SK-N-SH treated with all-trans-retinoic acid at 6 μM for 48 hours (cell line): ENCODE results near the gene KLF11.

ENCODE experiments used
- ATAC-seq: fragments of 200-7000 bp; cut with Tn5 transposase; 3 replicates; pipeline ENCODE4 v1.9.1; 2020; ENCODE audit warnings: mild to moderate bottlenecking, moderate library complexity
- ARNTL ChIP-seq: fragments of 450-650 bp; formaldehyde crosslinking; IDR thresholded peaks from 2 replicates; pipeline ENCODE4 v1.5.0; 2020; ENCODE audit warnings: low read depth, mild to moderate bottlenecking, moderate library complexity, borderline replicate concordance
- BACH2 ChIP-seq: fragments of 250-450 bp; sonication (Bioruptor Pico); IDR thresholded peaks from 2 replicates; pipeline ENCODE4 v1.9.0; 2021; ENCODE audit warnings: mild to moderate bottlenecking, borderline replicate concordance
- CREB5 ChIP-seq: fragments of 250-450 bp; sonication (Bioruptor Pico); IDR thresholded peaks from 2 replicates; pipeline ENCODE4 v1.5.1; 2020; ENCODE audit warnings: low read depth, mild to moderate bottlenecking, moderate library complexity
- CSDC2 ChIP-seq: fragments of 250-450 bp; sonication (Bioruptor Pico); IDR thresholded peaks from 2 replicates; pipeline ENCODE4 v1.5.0; 2020; ENCODE audit warnings: mild to moderate bottlenecking, moderate library complexity
- ESRRG ChIP-seq: fragments of 250-450 bp; sonication (Bioruptor Pico); IDR thresholded peaks from 2 replicates; pipeline ENCODE4 v1.6.1; 2021; ENCODE audit warnings: mild to moderate bottlenecking
- GLIS3 ChIP-seq: fragments of 250-450 bp; sonication (Bioruptor Pico); IDR thresholded peaks from 2 replicates; pipeline ENCODE4 v1.5.0; 2020; ENCODE audit warnings: mild to moderate bottlenecking, moderate library complexity
- ISL1 ChIP-seq: fragments of 250-450 bp; sonication (Bioruptor Pico); IDR thresholded peaks from 2 replicates; pipeline ENCODE4 v2.1.2; 2022; ENCODE audit warnings: mild to moderate bottlenecking, moderate library complexity
- OSR1 ChIP-seq: fragments of 250-450 bp; sonication (Bioruptor Pico); IDR thresholded peaks from 2 replicates; pipeline ENCODE4 v1.8.0; 2022; ENCODE audit warnings: moderate library complexity, mild to moderate bottlenecking, inconsistent platforms
- PATZ1 ChIP-seq: fragments of 250-450 bp; sonication (Bioruptor Pico); IDR thresholded peaks from 2 replicates; pipeline ENCODE4 v1.8.0; 2020; ENCODE audit warnings: mild to moderate bottlenecking, moderate library complexity, borderline replicate concordance
- POU6F1 ChIP-seq: fragments of 250-450 bp; sonication (Bioruptor Pico); IDR thresholded peaks from 2 replicates; pipeline ENCODE4 v1.8.0; 2021; ENCODE audit warnings: low read depth, mild to moderate bottlenecking, moderate library complexity, borderline replicate concordance
- PPARA ChIP-seq: fragments of 250-450 bp; sonication (Bioruptor Pico); IDR thresholded peaks from 2 replicates; pipeline ENCODE4 v1.5.0; 2020; ENCODE audit warnings: mild to moderate bottlenecking, borderline replicate concordance
- RARB ChIP-seq: fragments of 250-450 bp; sonication (Bioruptor Pico); IDR thresholded peaks from 2 replicates; pipeline ENCODE4 v1.8.0; 2021; ENCODE audit warnings: mild to moderate bottlenecking, moderate library complexity
- SNAI2 ChIP-seq: fragments of 250-450 bp; sonication (Bioruptor Pico); IDR thresholded peaks from 2 replicates; pipeline ENCODE4 v1.5.0; 2020; ENCODE audit warnings: mild to moderate bottlenecking, moderate library complexity
- TCF4 ChIP-seq: fragments of 250-450 bp; sonication (Bioruptor Pico); IDR thresholded peaks from 2 replicates; pipeline ENCODE4 v1.8.0; 2021; ENCODE audit warnings: mild to moderate bottlenecking, moderate library complexity, borderline replicate concordance
- ZC3H10 ChIP-seq: fragments of 250-450 bp; sonication (Bioruptor Pico); IDR thresholded peaks from 2 replicates; pipeline ENCODE4 v1.5.1; 2021; ENCODE audit warnings: mild to moderate bottlenecking, moderate library complexity
- ZFP30 ChIP-seq: fragments of 450-650 bp; formaldehyde crosslinking; IDR thresholded peaks from 2 replicates; pipeline ENCODE4 v1.5.0; 2022; ENCODE audit warnings: mild to moderate bottlenecking, moderate library complexity
- ZNF565 ChIP-seq: fragments of 450-650 bp; formaldehyde crosslinking; conservative IDR thresholded peaks from 2 replicates; pipeline ENCODE4 v1.5.0; 2020; ENCODE audit warnings: low read depth, mild to moderate bottlenecking, moderate library complexity
- ZNF70 ChIP-seq: fragments of 450-650 bp; formaldehyde crosslinking; IDR thresholded peaks from 2 replicates; pipeline ENCODE4 v1.5.0; 2020; ENCODE audit warnings: mild to moderate bottlenecking, moderate library complexity
- ZNF8 ChIP-seq: fragments of 450-650 bp; formaldehyde crosslinking; IDR thresholded peaks from 2 replicates; pipeline ENCODE4 v1.5.0; 2020; ENCODE audit warnings: mild to moderate bottlenecking, moderate library complexity
- TF ChIP-seq, protein P1 (sequence below): fragments of 250-450 bp; sonication (Bioruptor Pico); IDR thresholded peaks from 2 replicates; pipeline ENCODE4 v1.5.1; 2021; ENCODE audit warnings: mild to moderate bottlenecking, moderate library complexity

Gene KLF11

GRCh38 chr2:10087360-10087759 lies 44.0 kb downstream of the KLF11 start:
- no peak for TF ChIP-seq ZC3H10 (CRISPR knock-in tag)
- TF ChIP-seq GLIS3 (CRISPR knock-in tag): no peak
- TF ChIP-seq ZFP30 (CRISPR knock-in tag): no peak
- TF ChIP-seq CREB5: no peak
- TF ChIP-seq POU6F1 (CRISPR knock-in tag): no peak
- TF ChIP-seq RARB: no peak
- no peak for TF ChIP-seq BACH2 (CRISPR knock-in tag)
- no peak for TF ChIP-seq ESRRG (CRISPR knock-in tag)
- TF ChIP-seq ZNF565 (CRISPR knock-in tag): no peak
- TF ChIP-seq SNAI2: no peak
- no peak for TF ChIP-seq OSR1 (CRISPR knock-in tag)
- TF ChIP-seq, protein P1, sequence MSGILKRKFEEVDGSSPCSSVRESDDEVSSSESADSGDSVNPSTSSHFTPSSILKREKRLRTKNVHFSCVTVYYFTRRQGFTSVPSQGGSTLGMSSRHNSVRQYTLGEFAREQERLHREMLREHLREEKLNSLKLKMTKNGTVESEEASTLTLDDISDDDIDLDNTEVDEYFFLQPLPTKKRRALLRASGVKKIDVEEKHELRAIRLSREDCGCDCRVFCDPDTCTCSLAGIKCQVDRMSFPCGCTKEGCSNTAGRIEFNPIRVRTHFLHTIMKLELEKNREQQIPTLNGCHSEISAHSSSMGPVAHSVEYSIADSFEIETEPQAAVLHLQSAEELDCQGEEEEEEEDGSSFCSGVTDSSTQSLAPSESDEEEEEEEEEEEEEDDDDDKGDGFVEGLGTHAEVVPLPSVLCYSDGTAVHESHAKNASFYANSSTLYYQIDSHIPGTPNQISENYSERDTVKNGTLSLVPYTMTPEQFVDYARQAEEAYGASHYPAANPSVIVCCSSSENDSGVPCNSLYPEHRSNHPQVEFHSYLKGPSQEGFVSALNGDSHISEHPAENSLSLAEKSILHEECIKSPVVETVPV (CRISPR knock-in tag): no peak
- TF ChIP-seq ZNF8 (CRISPR knock-in tag): no peak
- TF ChIP-seq CSDC2 (CRISPR knock-in tag): no peak
- no peak for TF ChIP-seq ZNF70
- TF ChIP-seq TCF4: no peak
- no peak for TF ChIP-seq ARNTL (CRISPR knock-in tag)
- no peak for TF ChIP-seq ISL1
- no peak for ATAC-seq

DNA sequence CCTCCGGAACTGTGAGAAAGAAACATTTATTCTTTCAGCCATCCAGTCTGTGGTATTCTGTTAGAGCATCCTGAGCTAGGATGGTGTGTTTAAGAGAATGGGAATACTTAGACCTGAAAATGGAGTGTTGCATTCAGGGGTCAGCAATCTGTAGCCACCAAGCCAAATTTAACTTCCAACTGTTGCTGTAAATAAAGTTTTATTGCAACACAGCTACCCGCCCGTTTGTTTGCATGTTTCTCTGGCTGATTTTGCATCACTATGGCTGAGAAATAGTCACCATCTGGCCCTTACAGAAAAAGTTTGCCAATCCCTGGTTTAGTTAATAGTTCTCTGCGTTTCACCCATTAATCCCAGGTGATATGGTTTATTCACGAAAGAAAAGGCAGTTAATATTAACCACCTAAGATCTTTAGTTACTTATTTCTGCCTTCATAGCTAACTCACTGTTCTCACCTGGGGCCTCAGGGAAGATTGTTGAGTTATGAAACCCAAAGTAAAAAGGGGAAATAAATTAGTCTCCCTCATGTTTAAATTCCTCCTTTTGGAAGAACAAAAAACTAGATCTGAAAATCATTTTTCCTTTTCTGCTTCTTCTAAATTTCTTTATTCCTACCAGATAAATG lies 46.3 kb downstream of the KLF11 start:
- ATAC-seq: no peak
- TF ChIP-seq ARNTL (CRISPR knock-in tag) (no peak), POU6F1 (CRISPR knock-in tag) (no peak), ZFP30 (CRISPR knock-in tag) (no peak), RARB (no peak), ZNF565 (CRISPR knock-in tag) (no peak), TCF4 (no peak), ESRRG (CRISPR knock-in tag) (no peak), PPARA (CRISPR knock-in tag) (no peak), PATZ1 (CRISPR knock-in tag) (no peak), ISL1 (no peak), ZNF8 (CRISPR knock-in tag) (no peak), ZC3H10 (CRISPR knock-in tag) (no peak), CREB5 (no peak), SNAI2 (no peak), GLIS3 (CRISPR knock-in tag) (no peak), ZNF70 (no peak), BACH2 (CRISPR knock-in tag) (no peak), OSR1 (CRISPR knock-in tag) (no peak), CSDC2 (CRISPR knock-in tag) (no peak)
- TF ChIP-seq, protein P1 (CRISPR knock-in tag): no peak
